Endometrial microvascular endothelial cells (primary cell): ENCODE data around the gene SLC35B2. TPM values are rescaled to one million over a fixed set of nuclear protein-coding genes. Genes with fewer than 3 reads are reported as not detected.

ENCODE experiments used
- in situ Hi-C: cut with HindIII; loops from 2 replicates; pipeline ENCODE4 v1.10.0; 2017; ENCODE audit warnings: low sequenced_read_pairs, low pct_unique_long_range_greater_than_20kb; ENCODE audit errors: inconsistent ontology term
- total RNA-seq: library from RNA; depleted of rRNA; stranded (reverse); fragments of >200 nt; gene quantifications from one replicate; pipeline ENCODE4 v1.2.3, GENCODE V29; 2015; ENCODE audit errors: inconsistent ontology term

Gene SLC35B2
- total RNA-seq, 1 donor from 2014 or later = 56.8 TPM

GRCh38 chr6:44270526-44271405, 13.4 kb upstream of the SLC35B2 start:
- in situ Hi-C loops = no loop called here

- in situ Hi-C loops = no loop called here
Observed at GRCh38 chr6:44269921-44270525, 12.7 kb upstream of the SLC35B2 start, which contains the start of gene TMEM151B. Gene TMEM151B (plus strand): TSS chr6:44270450. CDS start chr6:44270743, 293 bp downstream.

GRCh38 chr6:44269178-44269920, 12.0 kb upstream of the SLC35B2 start:
- in situ Hi-C loops = no loop called here

- in situ Hi-C loops = no loop called here
Observed at GRCh38 chr6:44268095-44268628, 10.8 kb upstream of the SLC35B2 start.

GRCh38 chr6:44267252-44267651, 9.9 kb upstream of the SLC35B2 start:
- in situ Hi-C loops = no loop called here

GRCh38 chr6:44266347-44266746, 9.0 kb upstream of the SLC35B2 start:
- in situ Hi-C loops = no loop called here

- in situ Hi-C loops = no loop called here
Observed at GRCh38 chr6:44265722-44266233, 8.4 kb upstream of the SLC35B2 start.

- in situ Hi-C loops = no loop called here
Observed at GRCh38 chr6:44265007-44265721, 7.8 kb upstream of the SLC35B2 start, which contains the start of gene NFKBIE. Gene NFKBIE (minus strand): TSS chr6:44265551. CDS start chr6:44265346, 205 bp downstream.

GRCh38 chr6:44264154-44265006, 7.1 kb upstream of the SLC35B2 start:
- in situ Hi-C loops = no loop called here

- in situ Hi-C loops = no loop called here
Observed at GRCh38 chr6:44263354-44264100, 6.2 kb upstream of the SLC35B2 start.

GRCh38 chr6:44262467-44263353, 5.4 kb upstream of the SLC35B2 start:
- in situ Hi-C loops = no loop called here

GRCh38 chr6:44261581-44261980, 4.3 kb upstream of the SLC35B2 start:
- in situ Hi-C loops = no loop called here

- in situ Hi-C loops = no loop called here
Observed at GRCh38 chr6:44260451-44261297, 3.3 kb upstream of the SLC35B2 start.

- in situ Hi-C loops = no loop called here
Observed at GRCh38 chr6:44260011-44260410, 2.7 kb upstream of the SLC35B2 start.

GRCh38 chr6:44258921-44259320, 1.6 kb upstream of the SLC35B2 start:
- in situ Hi-C loops = no loop called here
